Measurements from ENCODE around the gene PTGES2. TPM values are rescaled to one million over a fixed set of nuclear protein-coding genes. Genes with fewer than 3 reads are reported as not detected.

The PTGES2 gene
- total and polyA plus RNA-seq, 9 of the 15 experiments (the other 6 are each of a cell fraction or from before 2014, with no cell fraction given), result 2.4 to 196 (median 90.1) TPM

GRCh38 chr9:128159784-128160602, 32.5 kb upstream of the PTGES2 start, which contains the start of gene BBLN (continued):
- TF ChIP-seq MXI1 (IDR thresholded peaks at IDR 0.05; ENCODE audit: low read depth, low read length) (peak; percentile 47; the same call in 1 of the 2 replicates), ZNF785 (CRISPR knock-in tag; IDR thresholded peaks at IDR 0.05) (no peak), HOMEZ (CRISPR knock-in tag; IDR thresholded peaks at IDR 0.05) (0 out of 2 replicates have a peak, but pooled peaks have one; percentile 19), PHTF2 (CRISPR knock-in tag; IDR thresholded peaks at IDR 0.05) (no peak), ZKSCAN8 (CRISPR knock-in tag; IDR thresholded peaks at IDR 0.05) (no peak), ATF3 (IDR thresholded peaks at IDR 0.05) (no peak), ATF3 (CRISPR knock-in tag; conservative IDR thresholded peaks at IDR 0.05) (no peak; the same call in none of the 2 replicates), ZNF354B (CRISPR knock-in tag; IDR thresholded peaks at IDR 0.05) (peak; percentile 35; the same call in 1 of the 2 replicates), RBM22 (IDR thresholded peaks at IDR 0.05; ENCODE audit: low read depth, low read length, poor library complexity, severe bottlenecking) (no peak), ELF4 (CRISPR knock-in tag; IDR thresholded peaks at IDR 0.05) (0 out of 2 replicates have a peak, but pooled peaks have one; percentile 50), ETS1 (conservative IDR thresholded peaks at IDR 0.05; ENCODE audit: control insufficient read depth, low read depth, low read length) (peak; percentile 94), ARHGAP35 (IDR thresholded peaks at IDR 0.05; ENCODE audit: partially characterized antibody) (peak; percentile 9), ZNF174 (CRISPR knock-in tag; IDR thresholded peaks at IDR 0.05) (no peak), ZNF232 (CRISPR knock-in tag; IDR thresholded peaks at IDR 0.05) (no peak), ZNF124 (CRISPR knock-in tag; IDR thresholded peaks at IDR 0.05) (no peak), TFAM (CRISPR knock-in tag; conservative IDR thresholded peaks at IDR 0.05) (no peak), ZNF445 (CRISPR knock-in tag; IDR thresholded peaks at IDR 0.05; ENCODE audit: low read depth) (0 out of 2 replicates have a peak, but pooled peaks have one; percentile 17), ZNF282 (CRISPR knock-in tag; IDR thresholded peaks at IDR 0.05) (no peak), BRF2 (IDR thresholded peaks at IDR 0.05; ENCODE audit: borderline replicate concordance, insufficient read depth, insufficient read length) (no peak), NEUROD1 (IDR thresholded peaks at IDR 0.05; ENCODE audit: borderline replicate concordance, low read depth, low read length, partially characterized antibody) (peak; percentile 41), PTTG1 (tag; IDR thresholded peaks at IDR 0.05; ENCODE audit: low read depth) (no peak), SMC3 (conservative IDR thresholded peaks at IDR 0.05; ENCODE audit: insufficient read depth, low read depth, low read length) (0 out of 2 replicates have a peak, but pooled peaks have one; percentile 12), ZNF583 (CRISPR knock-in tag; IDR thresholded peaks at IDR 0.05) (peak; percentile 82)
